HepG2 (cell line): ENCODE data around the gene LLGL2. TPM values are rescaled to one million over a fixed set of nuclear protein-coding genes. Genes with fewer than 3 reads are reported as not detected.
A peak's percentile ranks its signal among the peaks of the same experiment; 100 is the strongest.

Experiments
- ATAC-seq: fragments of 200-7000 bp; cut with Tn5 transposase; 3 replicates; pipeline ENCODE4 v1.9.1; 2020; ENCODE audit warnings: mild to moderate bottlenecking, moderate library complexity
- BruUV-seq: library from RNA; stranded (reverse); fragments of 400-500 nt; replicated peaks from 2 replicates; lab custom pipeline; 2021; lab: Mats Ljungman, UMichigan
- CTCF ChIA-PET: fragments of 300-600 bp; formaldehyde crosslinking; extraction: SDS; loops from one replicate; lab custom pipeline; 2021; ENCODE audit warnings: low total read pairs, inconsistent platforms, low intra/inter-chr PET ratio; lab: Yijun Ruan, JAX
- POLR2A ChIA-PET: fragments of 350-600 bp; sonication (Branson Sonifier 250); formaldehyde crosslinking; loops from one replicate; lab custom pipeline; 2020; ENCODE audit warnings: antibody characterized with exemption, inconsistent platforms; lab: Yijun Ruan, JAX
- DNase-seq: peaks from one replicate; pipeline ENCODE4 v3.0.0-alpha.2; 2015; ENCODE audit warnings: low spot score
- FAIRE-seq: peaks from 3 replicates; lab custom pipeline; 2011; peaks lifted over from hg19 to GRCh38; lab: Jason Lieb, UNC
- H2AFZ ChIP-seq: one replicate; pipeline ENCODE4 v1.6.1; 2011; ENCODE audit warnings: low read length, inconsistent platforms
- H3K27ac ChIP-seq: fragments of 300-600 bp; 3 replicates; pipeline ENCODE4 v1.8.0; 2011; ENCODE audit warnings: mixed run types, mild to moderate bottlenecking, mixed read lengths, low read length, inconsistent platforms; ENCODE audit not compliant: insufficient read depth; ENCODE audit errors: extremely low read length
- H3K27me3 ChIP-seq, 2 experiments: fragments of 200-600 bp in 1 of 2; 2 replicates in 1 of 2; 3 replicates in 1 of 2; pipeline versions ENCODE4 v1.6.0 to v1.8.0; 2011; ENCODE audit warnings: low read length in 2 of 2, mild to moderate bottlenecking in 2 of 2, moderate library complexity in 2 of 2, inconsistent platforms in 1 of 2; ENCODE audit not compliant: insufficient read depth in 2 of 2, control insufficient read depth in 1 of 2
- H3K36me3 ChIP-seq, 2 experiments: fragments of 200-600 bp in 1 of 2; replicated peaks in 1 of 2; 2 replicates in 1 of 2; 3 replicates in 1 of 2; pipeline versions ENCODE4 v1.5.1 to v1.8.0; 2011; ENCODE audit warnings: low read length in 2 of 2, inconsistent platforms in 1 of 2; ENCODE audit not compliant: insufficient read depth in 2 of 2, control insufficient read depth in 1 of 2
- H3K4me1 ChIP-seq: 2 replicates; pipeline ENCODE4 v1.5.1; 2012; ENCODE audit warnings: low read length, inconsistent platforms; ENCODE audit not compliant: insufficient read depth
- H3K4me2 ChIP-seq: 2 replicates; pipeline ENCODE4 v1.6.0; 2011; ENCODE audit warnings: low read depth, low read length, inconsistent platforms
- H3K4me3 ChIP-seq, 3 experiments: fragments of 200-600 bp in 1 of 3; sonication (generic), shearing (Covaris generic) in 1 of 3; replicated peaks in 1 of 3; 2 replicates each; pipeline ENCODE4 v1.5.1; 2011 to 2016; ENCODE audit warnings: low read length in 3 of 3, inconsistent platforms in 2 of 3, low read depth in 2 of 3, mild to moderate bottlenecking in 2 of 3, control low read depth in 1 of 3, mixed read lengths in 1 of 3; ENCODE audit not compliant: insufficient read depth in 1 of 3
- H3K79me2 ChIP-seq: one replicate; pipeline ENCODE4 v1.6.1; 2011; ENCODE audit warnings: low read length, inconsistent platforms; ENCODE audit not compliant: insufficient read depth
- H3K9ac ChIP-seq: 2 replicates; pipeline ENCODE4 v1.6.0; 2011; ENCODE audit warnings: mild to moderate bottlenecking, low read depth, low read length, inconsistent platforms; ENCODE audit not compliant: insufficient read depth
- H3K9me3 ChIP-seq: 2 replicates; pipeline ENCODE4 v1.5.1; 2012; ENCODE audit warnings: mild to moderate bottlenecking, low read length
- H4K20me1 ChIP-seq: 2 replicates; pipeline ENCODE4 v1.6.0; 2011; ENCODE audit warnings: inconsistent platforms, mild to moderate bottlenecking, low read length, moderate library complexity; ENCODE audit not compliant: insufficient read depth
- AGO2 ChIP-seq: fragments of 200-400 bp; formaldehyde crosslinking; optimal IDR thresholded peaks from 2 replicates; pipeline ENCODE3; 2017; ENCODE audit warnings: mild to moderate bottlenecking, low read depth, low read length, moderate library complexity
- BRCA1 ChIP-seq: sonication (generic); formaldehyde crosslinking; IDR thresholded peaks from 2 replicates; pipeline ENCODE4 v1.4.0; 2020; ENCODE audit warnings: missing genetic modification reagents
- CSRNP2 ChIP-seq: sonication (generic); formaldehyde crosslinking; conservative IDR thresholded peaks from 2 replicates; pipeline ENCODE4 v1.8.0; 2022; ENCODE audit warnings: low read depth, missing genetic modification reagents
- HOXA5 ChIP-seq: sonication (generic); formaldehyde crosslinking; IDR thresholded peaks from 2 replicates; pipeline ENCODE4 v1.4.0; 2020; ENCODE audit warnings: missing genetic modification reagents
- MAFG ChIP-seq: sonication (generic); formaldehyde crosslinking; IDR thresholded peaks from 2 replicates; pipeline ENCODE4 v1.5.1; 2020; ENCODE audit warnings: mild to moderate bottlenecking, missing genetic modification reagents
- MEIS1 ChIP-seq: sonication (generic); formaldehyde crosslinking; IDR thresholded peaks from 2 replicates; pipeline ENCODE4 v1.9.0; 2021; ENCODE audit warnings: mild to moderate bottlenecking, missing genetic modification reagents, moderate library complexity, borderline replicate concordance
- ZBTB33 ChIP-seq: sonication (generic); formaldehyde crosslinking; IDR thresholded peaks from 2 replicates; pipeline ENCODE4 v1.4.0; 2020; ENCODE audit warnings: missing genetic modification reagents
- ZNF513 ChIP-seq: sonication (generic); formaldehyde crosslinking; conservative IDR thresholded peaks from 2 replicates; pipeline ENCODE4 v1.5.0; 2020; ENCODE audit warnings: missing genetic modification reagents
- ZNF629 ChIP-seq: sonication (generic); formaldehyde crosslinking; conservative IDR thresholded peaks from 2 replicates; pipeline ENCODE4 v1.5.0; 2020; ENCODE audit warnings: missing genetic modification reagents
- ZNF766 ChIP-seq: sonication (generic); formaldehyde crosslinking; IDR thresholded peaks from 2 replicates; pipeline ENCODE4 v1.5.0; 2020; ENCODE audit warnings: missing genetic modification reagents, borderline replicate concordance
- WGBS: methylation state at CpG from one replicate; pipeline ENCODE4 v1.1.6; 2017; ENCODE audit warnings: low lambda C conversion rate; 5-methylcytosine and 5-hydroxymethylcytosine counted together
- in situ Hi-C: cut with HindIII; loops from 2 replicates; pipeline ENCODE4 v1.10.0; 2017; ENCODE audit warnings: low pct_unique_long_range_greater_than_20kb; ENCODE audit not compliant: extremely low pct_ligation_motif_present
- intact Hi-C: fragments of 100-400 bp; cut with micrococcal nuclease; formaldehyde crosslinking; loops from one replicate; pipeline ENCODE4 v1.10.0; 2022; ENCODE audit not compliant: unreplicated experiment
- polyA plus RNA-seq, 8 experiments: library from polyadenylated mRNA; depleted of rRNA in 3 of 8; stranded (reverse) in 7 of 8; unstranded in 1 of 8; fragments of >200 nt; fragmentation: Illumina TruSeq in 4 of 8; extraction: Trizol in 4 of 8; gene quantifications; 2 replicates each; pipeline versions ENCODE4 v1.2.1 to v1.2.3, GENCODE V29; 2011 to 2016; ENCODE audit warnings: low read depth in 4 of 8, missing spikeins in 1 of 8, mixed read lengths in 1 of 8; ENCODE audit not compliant: insufficient read depth in 1 of 8
- total RNA-seq, 5 experiments: library from RNA; depleted of rRNA; stranded (reverse); fragments of >200 nt; fragmentation: Illumina TruSeq; extraction: Trizol; gene quantifications; 2 replicates each; pipeline ENCODE4 v1.2.3, GENCODE V29; 2016; ENCODE audit warnings: low read depth in 1 of 5

Gene LLGL2
- total and polyA plus RNA-seq, 2 of the 13 experiments (the other 11 are each of a cell fraction or from before 2014, with no cell fraction given): 83.0 to 86.7 TPM

- in situ Hi-C loops (no loop called here), intact Hi-C loops (no loop called here)
- peaks cover 46% of the 10 kb centered on the region for H3K4me1 ChIP-seq
- DNase-seq (no peak), ATAC-seq (no peak), FAIRE-seq (no peak)
- H3K36me3 ChIP-seq: peaks cover 6 to 23% of the 10 kb centered on the region in 2 experiments; a peak in 3 of 5 replicates
- no peak overlapping the region for H3K4me2 ChIP-seq
- no peak overlapping the region for H3K4me3 ChIP-seq
- 95% methylated on average over 13 of the region's 13 CpGs for WGBS
- no peak overlapping the region for H2AFZ ChIP-seq
- no peaks in the 10 kb centered on the region for H3K9me3 ChIP-seq
- ChIA-PET CTCF (no interaction called here), POLR2A (interaction anchor here (1.2 kb wide), 1 partner anchor 21 kb away, joined by 4 read pairs; the partner anchor contains the start of gene LLGL2)
- H4K20me1 ChIP-seq: no peaks in the 10 kb centered on the region
- H3K9ac ChIP-seq: no peak overlapping the region
- H3K27me3 ChIP-seq: no peaks in the 10 kb centered on the region
- TF ChIP-seq CSRNP2 (no peak), AGO2 (peak; percentile 19)
- BruUV-seq: no TSS peak
- H3K79me2 ChIP-seq: no peaks in the 10 kb centered on the region
- no peak overlapping the region for H3K27ac ChIP-seq
Measured at GRCh38 chr17:75546181-75546580, 20.7 kb downstream of the LLGL2 start.

- intact Hi-C loops: no loop called here
- CTCF ChIA-PET: no interaction called here
- H2AFZ ChIP-seq: no peak overlapping the region
Measured at GRCh38 chr17:75547091-75547490, 21.6 kb downstream of the LLGL2 start.

More at GRCh38 chr17:75547091-75547490, 21.6 kb downstream of the LLGL2 start:
- H3K4me1 ChIP-seq: peaks cover 46% of the 10 kb centered on the region
- peaks cover 6 to 24% of the 10 kb centered on the region in 2 experiments; a peak in 3 of 5 replicates for H3K36me3 ChIP-seq
- no peaks in the 10 kb centered on the region for H4K20me1 ChIP-seq
- no peak for DNase-seq
- ATAC-seq: no peak
- 95% methylated on average over 9 of the region's 9 CpGs for WGBS
- no peak for FAIRE-seq
- POLR2A ChIA-PET: interaction anchor here (1.2 kb wide), 1 partner anchor 22 kb away, joined by 4 read pairs; the partner anchor contains the start of gene LLGL2
- no TSS peak for BruUV-seq
- TF ChIP-seq ZBTB33 (CRISPR knock-in tag): no peak
- no peak for TF ChIP-seq MAFG (CRISPR knock-in tag)
- TF ChIP-seq ZNF766 (CRISPR knock-in tag): no peak
- TF ChIP-seq MEIS1 (CRISPR knock-in tag): no peak
- no peak for TF ChIP-seq BRCA1 (CRISPR knock-in tag)
- no peak for TF ChIP-seq ZNF513 (CRISPR knock-in tag)
- TF ChIP-seq HOXA5 (CRISPR knock-in tag): no peak
- TF ChIP-seq ZNF629: peak; percentile 59
- TF ChIP-seq, all 625 proteins: peak for 1
- in situ Hi-C loops: no loop called here
- no peaks in the 10 kb centered on the region for H3K9me3 ChIP-seq
- no peaks in the 10 kb centered on the region for H3K79me2 ChIP-seq
- no peak overlapping the region for H3K4me2 ChIP-seq
- H3K27ac ChIP-seq: no peak overlapping the region
- no peak overlapping the region for H3K4me3 ChIP-seq
- no peak overlapping the region for H3K9ac ChIP-seq
- no peaks in the 10 kb centered on the region for H3K27me3 ChIP-seq
